HepG2 (cell line): Measurements from ENCODE around the gene ZNF865. TPM values are rescaled to one million over a fixed set of nuclear protein-coding genes. Genes with fewer than 3 reads are reported as not detected.

ENCODE experiments used
- AHDC1 ChIP-seq: sonication (generic); formaldehyde crosslinking; IDR thresholded peaks from 2 replicates; pipeline ENCODE4 v1.5.1; 2020; ENCODE audit warnings: mild to moderate bottlenecking, missing genetic modification reagents, borderline replicate concordance
- ARID2 ChIP-seq: sonication (generic); formaldehyde crosslinking; IDR thresholded peaks from 2 replicates; pipeline ENCODE4 v1.8.1; 2022; ENCODE audit warnings: mild to moderate bottlenecking, missing genetic modification reagents, borderline replicate concordance
- DBP ChIP-seq: sonication (generic); formaldehyde crosslinking; IDR thresholded peaks from 2 replicates; pipeline ENCODE4 v1.4.0; 2020; ENCODE audit warnings: missing genetic modification reagents; ENCODE audit errors: not compliant biosample characterization
- HES4 ChIP-seq: sonication (generic); formaldehyde crosslinking; IDR thresholded peaks from 2 replicates; pipeline ENCODE4 v1.9.0; 2021; ENCODE audit warnings: mild to moderate bottlenecking, missing genetic modification reagents, borderline replicate concordance
- HMGA1 ChIP-seq: sonication (generic); formaldehyde crosslinking; conservative IDR thresholded peaks from 2 replicates; pipeline ENCODE4 v1.4.0; 2020; ENCODE audit warnings: missing genetic modification reagents
- KAT7 ChIP-seq: IDR thresholded peaks from 2 replicates; pipeline ENCODE4 v1.6.1; 2018; ENCODE audit warnings: borderline replicate concordance, missing compliant biosample characterization
- RFX1 ChIP-seq: fragments of 450-650 bp; IDR thresholded peaks from 2 replicates; pipeline ENCODE4 v1.6.1; 2017
- SNAPC4 ChIP-seq: sonication (generic); formaldehyde crosslinking; IDR thresholded peaks from 2 replicates; pipeline ENCODE4 v1.4.0; 2020; ENCODE audit warnings: mild to moderate bottlenecking, missing genetic modification reagents
- SP1 ChIP-seq, 2 experiments: fragments of 450-650 bp in 1 of 2; sonication (generic) in 1 of 2; formaldehyde crosslinking in 1 of 2; IDR thresholded peaks; 2 replicates each; pipeline versions ENCODE4 v1.4.0 to v1.6.1; 2016 to 2020; ENCODE audit warnings: missing genetic modification reagents in 1 of 2
- TEF ChIP-seq: sonication (generic); formaldehyde crosslinking; IDR thresholded peaks from 2 replicates; pipeline ENCODE4 v1.5.0; 2020; ENCODE audit warnings: missing genetic modification reagents
- THAP11 ChIP-seq: IDR thresholded peaks from 2 replicates; pipeline ENCODE4 v1.6.1; 2016; ENCODE audit warnings: missing biosample characterization, missing genetic modification reagents
- ZHX1 ChIP-seq: sonication (generic); formaldehyde crosslinking; IDR thresholded peaks from 2 replicates; pipeline ENCODE4 v1.8.1; 2022; ENCODE audit warnings: low read depth, mild to moderate bottlenecking, missing genetic modification reagents
- ZNF3 ChIP-seq: IDR thresholded peaks from 2 replicates; pipeline ENCODE4 v1.7.0; 2017; ENCODE audit warnings: inconsistent platforms
- ZNF577 ChIP-seq: sonication (generic); formaldehyde crosslinking; IDR thresholded peaks from 2 replicates; pipeline ENCODE4 v1.4.0; 2020; ENCODE audit warnings: mild to moderate bottlenecking, low read depth, missing genetic modification reagents, borderline replicate concordance
- polyA plus RNA-seq, 8 experiments: library from polyadenylated mRNA; depleted of rRNA in 3 of 8; stranded (reverse) in 7 of 8; unstranded in 1 of 8; fragments of >200 nt; fragmentation: Illumina TruSeq in 4 of 8; extraction: Trizol in 4 of 8; gene quantifications; 2 replicates each; pipeline versions ENCODE4 v1.2.1 to v1.2.3, GENCODE V29; 2011 to 2016; ENCODE audit warnings: low read depth in 4 of 8, missing spikeins in 1 of 8, mixed read lengths in 1 of 8; ENCODE audit not compliant: insufficient read depth in 1 of 8
- total RNA-seq, 5 experiments: library from RNA; depleted of rRNA; stranded (reverse); fragments of >200 nt; fragmentation: Illumina TruSeq; extraction: Trizol; gene quantifications; 2 replicates each; pipeline ENCODE4 v1.2.3, GENCODE V29; 2016; ENCODE audit warnings: low read depth in 1 of 5

Gene ZNF865
- total and polyA plus RNA-seq, 2 of the 13 experiments (the other 11 are each of a cell fraction or from before 2014, with no cell fraction given): 0.93 to 1.0 TPM

- TF ChIP-seq AHDC1 (no peak), HES4 (CRISPR knock-in tag) (no peak), ZNF3 (CRISPR knock-in tag) (no peak), ARID2 (CRISPR knock-in tag) (no peak), KAT7 (CRISPR knock-in tag) (no peak), ZHX1 (CRISPR knock-in tag) (no peak), HMGA1 (no peak), TEF (CRISPR knock-in tag) (no peak), THAP11 (CRISPR knock-in tag) (no peak), RFX1 (peak; percentile 88), DBP (CRISPR knock-in tag) (no peak), SNAPC4 (CRISPR knock-in tag) (no peak), ZNF577 (CRISPR knock-in tag) (no peak), SP1 (IDR thresholded peaks at IDR 0.05) (no peak), SP1 (CRISPR knock-in tag; IDR thresholded peaks at IDR 0.05) (peak; percentile 73)
Measured at GRCh38 chr19:55586976-55587668, 18.3 kb upstream of the ZNF865 start (continued).
